Fibroblast of villous mesenchyme (primary cell): ENCODE measurements around the gene P2RX5. TPM values are rescaled to one million over a fixed set of nuclear protein-coding genes. Genes with fewer than 3 reads are reported as not detected.
A peak's percentile ranks its signal among the peaks of the same experiment; 100 is the strongest.

Experiments used
- DNase-seq: peaks from one replicate; pipeline ENCODE4 v3.0.0-alpha.2; 2010; ENCODE audit warnings: low read depth
- H3K4me3 ChIP-seq: 2 replicates; pipeline ENCODE4 v1.5.1; 2011; ENCODE audit warnings: low read depth, mild to moderate bottlenecking, low read length
- total RNA-seq: library from RNA; depleted of rRNA; stranded (reverse); fragments of >200 nt; gene quantifications from 2 replicates; pipeline ENCODE4 v1.2.3, GENCODE V29; 2012
- TF ChIP-seq, protein P1 (sequence below): IDR thresholded peaks from 2 replicates; pipeline ENCODE4 v1.5.1; 2012; ENCODE audit warnings: low read depth, mild to moderate bottlenecking, low read length; ENCODE audit not compliant: insufficient read depth

P2RX5 gene
- total RNA-seq, 1 donor = 2.2 TPM

DNA sequence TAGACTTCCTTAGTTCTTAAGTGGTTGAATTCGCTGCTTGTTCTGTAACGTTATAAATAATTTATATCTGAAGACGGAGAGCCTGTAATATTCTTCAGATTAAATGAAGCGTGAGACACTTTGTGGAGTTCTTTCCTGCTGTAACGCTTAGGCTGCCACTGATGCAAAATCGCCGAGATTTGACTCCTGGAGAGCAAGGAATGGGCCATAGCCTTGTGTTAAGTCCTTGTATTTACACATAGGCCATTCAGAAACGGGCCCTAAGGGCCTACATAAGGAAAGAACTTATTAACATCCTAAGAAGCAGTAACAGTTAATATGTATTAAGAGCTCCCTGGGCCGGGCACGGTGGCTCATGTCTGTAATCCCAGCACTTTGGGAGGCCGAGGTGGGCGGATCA, 26.4 kb downstream of the P2RX5 start:
- peak overlapping the region; percentile 97 for H3K4me3 ChIP-seq
- TF ChIP-seq, protein P1, sequence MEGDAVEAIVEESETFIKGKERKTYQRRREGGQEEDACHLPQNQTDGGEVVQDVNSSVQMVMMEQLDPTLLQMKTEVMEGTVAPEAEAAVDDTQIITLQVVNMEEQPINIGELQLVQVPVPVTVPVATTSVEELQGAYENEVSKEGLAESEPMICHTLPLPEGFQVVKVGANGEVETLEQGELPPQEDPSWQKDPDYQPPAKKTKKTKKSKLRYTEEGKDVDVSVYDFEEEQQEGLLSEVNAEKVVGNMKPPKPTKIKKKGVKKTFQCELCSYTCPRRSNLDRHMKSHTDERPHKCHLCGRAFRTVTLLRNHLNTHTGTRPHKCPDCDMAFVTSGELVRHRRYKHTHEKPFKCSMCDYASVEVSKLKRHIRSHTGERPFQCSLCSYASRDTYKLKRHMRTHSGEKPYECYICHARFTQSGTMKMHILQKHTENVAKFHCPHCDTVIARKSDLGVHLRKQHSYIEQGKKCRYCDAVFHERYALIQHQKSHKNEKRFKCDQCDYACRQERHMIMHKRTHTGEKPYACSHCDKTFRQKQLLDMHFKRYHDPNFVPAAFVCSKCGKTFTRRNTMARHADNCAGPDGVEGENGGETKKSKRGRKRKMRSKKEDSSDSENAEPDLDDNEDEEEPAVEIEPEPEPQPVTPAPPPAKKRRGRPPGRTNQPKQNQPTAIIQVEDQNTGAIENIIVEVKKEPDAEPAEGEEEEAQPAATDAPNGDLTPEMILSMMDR = no peak
- DNase-seq = no peak

DNA sequence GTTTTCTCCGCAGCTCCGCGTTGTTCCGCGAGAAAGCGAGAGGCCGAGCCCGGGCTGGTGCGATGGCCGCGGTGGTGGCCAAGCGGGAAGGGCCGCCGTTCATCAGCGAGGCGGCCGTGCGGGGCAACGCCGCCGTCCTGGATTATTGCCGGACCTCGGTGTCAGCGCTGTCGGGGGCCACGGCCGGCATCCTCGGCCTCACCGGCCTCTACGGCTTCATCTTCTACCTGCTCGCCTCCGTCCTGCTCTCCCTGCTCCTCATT, 26.9 kb downstream of the P2RX5 start:
- peak overlapping the region; percentile 97 for H3K4me3 ChIP-seq
- DNase-seq = no peak
- TF ChIP-seq, protein P1 = no peak

DNA sequence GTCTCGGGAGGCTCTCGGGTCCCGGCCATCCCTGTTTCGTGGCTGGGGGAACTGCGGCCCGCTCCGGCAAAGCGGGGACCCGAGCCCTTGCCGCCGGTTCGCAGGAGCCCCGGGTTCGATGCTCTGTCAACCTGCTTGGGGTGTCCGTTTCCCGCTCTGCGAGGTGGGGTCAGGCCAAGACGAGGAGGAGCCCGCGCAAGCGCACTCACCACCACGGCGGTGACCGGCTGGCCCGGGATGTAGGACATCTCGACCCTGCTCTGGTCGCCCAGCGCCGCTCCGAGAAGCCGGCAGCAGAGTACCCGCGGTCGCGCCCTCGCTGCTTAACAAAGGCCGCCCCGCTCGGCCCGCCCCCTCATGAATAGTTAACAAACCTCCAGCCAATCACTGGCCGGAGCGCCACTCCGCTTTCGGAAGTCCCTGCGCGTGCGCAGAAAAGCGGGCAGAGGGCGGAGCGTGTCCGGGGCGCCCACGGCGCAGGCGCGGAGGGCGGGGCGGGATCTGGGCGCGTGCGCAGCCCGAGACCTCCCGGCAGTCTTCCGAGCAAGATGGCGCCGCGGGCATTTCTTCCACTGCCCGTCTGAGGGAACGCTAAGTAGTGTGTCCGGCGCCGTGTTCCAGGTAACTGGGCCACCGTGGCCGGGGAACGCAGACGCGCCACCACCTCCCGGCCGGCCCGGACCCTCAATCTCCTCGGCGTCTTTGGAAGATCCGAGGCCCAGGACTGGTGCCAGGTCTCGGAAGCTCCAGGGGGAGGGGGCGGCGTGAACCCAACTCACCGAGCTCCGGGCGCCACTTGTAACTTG, 27.5 kb downstream of the P2RX5 start, which contains the start of the genes EMC6 and TAX1BP3:
Gene EMC6 (plus strand): TSS at position 534 of the 806 bp plus-strand sequence. CDS start 335 bp downstream, outside the sequence.
Gene TAX1BP3 (minus strand): TSS at position 300 of the 806 bp plus-strand sequence. CDS start 52 bp downstream, at position 248.
- H3K4me3 ChIP-seq = peak within 1 kb of the TSS; percentile 97
- peak; percentile 98 for DNase-seq
- TF ChIP-seq, protein P1 = no peak

DNA sequence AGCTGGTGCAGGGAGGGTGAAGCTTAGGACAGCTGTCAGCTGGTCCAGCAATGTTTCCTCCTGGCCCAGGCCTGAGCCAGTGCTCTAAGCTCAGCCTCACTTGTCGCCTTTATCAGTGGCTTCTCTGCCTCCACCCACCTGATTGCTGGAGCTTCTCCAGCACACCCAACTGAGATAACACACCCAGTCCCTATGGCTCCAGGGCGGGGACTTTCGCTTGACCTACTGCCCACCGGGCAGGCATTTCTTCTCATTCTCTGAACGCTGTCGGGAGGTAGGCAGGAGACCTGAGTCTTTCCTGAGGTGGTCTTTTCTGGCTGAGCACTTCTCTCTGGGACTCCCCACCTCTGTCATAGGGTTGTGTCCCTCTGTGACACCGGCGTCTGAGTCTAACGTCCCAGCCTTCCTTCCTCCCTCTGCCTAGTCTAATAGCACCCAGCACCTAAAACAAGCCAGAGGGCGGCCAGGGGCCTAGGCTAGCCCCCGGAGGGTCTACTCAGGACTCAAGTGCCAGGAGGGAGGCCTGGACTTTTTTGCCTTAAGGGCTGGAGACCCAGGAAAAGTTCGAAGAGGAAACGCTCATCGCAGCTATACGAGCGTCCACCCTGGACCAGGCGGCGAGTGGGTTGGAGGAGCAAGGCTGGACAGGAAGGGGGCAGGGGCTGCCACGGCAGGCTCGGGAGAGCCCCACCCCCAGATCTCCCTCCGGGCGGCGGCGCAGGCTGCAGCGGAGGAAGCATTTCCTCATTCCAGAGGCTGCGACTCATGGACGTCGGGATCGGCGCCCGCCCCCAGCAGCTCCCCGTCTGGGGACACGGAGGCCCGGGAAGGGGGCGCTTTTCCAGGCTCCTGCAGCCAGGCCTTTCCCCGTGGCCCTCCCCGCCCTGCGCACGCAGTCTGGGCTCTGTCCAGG, 28.3 kb downstream of the P2RX5 start:
- TF ChIP-seq, protein P1 = no peak
- peak; percentile 95 for DNase-seq
- peak overlapping the region; percentile 97 for H3K4me3 ChIP-seq

DNA sequence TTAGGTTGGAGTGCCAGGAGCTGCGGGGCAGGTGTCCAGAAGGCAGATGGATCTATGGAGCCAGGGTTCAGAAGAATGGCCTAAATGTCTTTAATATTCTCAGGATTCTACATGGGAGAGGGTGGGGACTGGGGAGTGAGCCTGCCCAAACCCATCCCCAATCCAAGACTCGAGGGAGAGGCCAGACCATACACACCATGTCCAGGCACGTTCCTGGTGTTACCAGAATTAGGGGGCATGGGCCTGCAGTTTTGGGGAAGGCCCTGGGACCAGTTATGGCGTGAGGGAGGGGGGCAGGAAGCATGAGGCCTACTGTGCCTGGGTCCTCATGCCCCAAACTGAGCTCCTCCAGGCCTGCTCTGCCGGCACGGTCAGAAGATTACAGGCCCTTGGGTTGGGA, 29.4 kb downstream of the P2RX5 start:
- no peak for DNase-seq
- TF ChIP-seq, protein P1 = no peak
- H3K4me3 ChIP-seq = peak overlapping the region; percentile 97

DNA sequence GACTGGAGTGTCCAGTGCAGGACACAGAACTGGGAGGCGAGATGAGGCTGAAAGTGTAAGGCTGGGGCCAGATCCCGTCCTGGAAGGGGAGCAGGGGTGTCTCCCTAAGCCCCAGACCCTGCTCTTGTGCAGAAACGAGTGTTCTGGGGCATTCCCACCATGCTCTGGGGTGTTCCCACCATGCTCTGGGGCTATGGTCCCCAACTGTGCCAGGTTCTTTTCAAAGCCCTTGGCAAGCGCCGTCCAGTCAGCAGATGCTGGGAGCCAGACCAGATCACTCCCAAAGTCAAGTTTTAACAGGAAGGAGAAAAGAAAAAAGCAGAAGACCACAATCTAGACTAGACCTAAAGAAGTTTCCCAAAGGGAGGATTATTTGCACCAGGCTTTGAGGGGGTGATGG, 30.1 kb downstream of the P2RX5 start:
- no peak for DNase-seq
- H3K4me3 ChIP-seq = no peak overlapping the region
- TF ChIP-seq, protein P1 = no peak
